Endothelial cell (in vitro differentiated cells): ENCODE measurements around the gene ZNF441. TPM values are rescaled to one million over a fixed set of nuclear protein-coding genes. Genes with fewer than 3 reads are reported as not detected.
"Not testable (repeated sequence)": the region's sequence is repeated elsewhere in the genome, so short reads cannot be mapped to it uniquely, and the experiment has no call there.

Experiments
- DNase-seq: peaks from one replicate; pipeline ENCODE4 v3.0.0; 2021; ENCODE audit warnings: low spot score
- H3K27ac Mint-ChIP-seq: one replicate; pipeline ENCODE4 v1.8.0; 2021; ENCODE audit warnings: mixed read lengths, inconsistent platforms; ENCODE audit not compliant: unreplicated experiment
- H3K27me3 Mint-ChIP-seq: one replicate; pipeline ENCODE4 v1.8.0; 2021; ENCODE audit warnings: mild to moderate bottlenecking, moderate library complexity, mixed read lengths, inconsistent platforms; ENCODE audit not compliant: unreplicated experiment
- H3K36me3 Mint-ChIP-seq: one replicate; pipeline ENCODE4 v1.8.0; 2021; ENCODE audit warnings: mild to moderate bottlenecking, low read depth, mixed read lengths, inconsistent platforms; ENCODE audit not compliant: unreplicated experiment
- H3K4me1 Mint-ChIP-seq: one replicate; pipeline ENCODE4 v1.8.0; 2021; ENCODE audit warnings: mild to moderate bottlenecking, mixed read lengths, inconsistent platforms; ENCODE audit not compliant: unreplicated experiment
- H3K4me3 Mint-ChIP-seq: one replicate; pipeline ENCODE4 v1.8.0; 2021; ENCODE audit warnings: mild to moderate bottlenecking, mixed read lengths, inconsistent platforms; ENCODE audit not compliant: unreplicated experiment
- H3K9me3 Mint-ChIP-seq: one replicate; pipeline ENCODE4 v1.8.0; 2021; ENCODE audit warnings: mixed read lengths, inconsistent platforms; ENCODE audit not compliant: unreplicated experiment
- CTCF ChIP-seq: fragments of 200-600 bp; sonication (generic); IDR thresholded peaks from one replicate; pipeline ENCODE4 v1.5.0; 2021; ENCODE audit warnings: antibody characterized with exemption; ENCODE audit not compliant: unreplicated experiment
- total RNA-seq: library from RNA; stranded (reverse); fragmentation: NEBNext Ultra II Directional; extraction: Animal tissue kit (Norgen Biotek cat#: 25700); gene quantifications from one replicate; pipeline ENCODE4 v1.2.1, GENCODE V29; 2021; ENCODE audit not compliant: unreplicated experiment

Gene ZNF441
- total RNA-seq, 1 donor from 2014 or later = 0.05 TPM

DNA sequence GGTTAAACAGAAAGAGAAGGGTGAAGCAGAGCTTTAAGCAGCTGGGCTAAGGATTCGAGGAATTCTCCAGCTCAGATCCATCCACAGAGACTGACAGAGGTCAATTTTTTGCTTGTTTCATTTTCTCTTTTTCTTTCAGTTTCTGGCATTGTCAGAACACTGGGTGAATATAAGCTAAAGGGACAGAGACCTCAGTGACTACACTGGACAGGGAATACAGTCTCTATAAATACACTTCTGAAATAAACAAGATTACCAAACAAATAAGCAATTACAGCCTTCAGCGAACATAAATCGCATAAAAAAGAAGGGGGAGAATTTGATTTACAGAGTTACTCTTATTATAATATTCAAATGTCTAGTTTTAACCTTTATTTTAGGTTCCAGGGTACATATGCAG is 3.7 kb upstream of the ZNF441 start:
- DNase-seq = no peak
- Mint-ChIP-seq H3K27me3 (peaks cover 2% of the 10 kb centered on the region), H3K36me3 (peaks cover 3% of the 10 kb centered on the region), H3K4me1 (no peaks in the 10 kb centered on the region), H3K4me3 (no peak overlapping the region), H3K9me3 (peaks cover 25% of the 10 kb centered on the region), H3K27ac (no peak overlapping the region)
- no peak for TF ChIP-seq CTCF

- Mint-ChIP-seq H3K36me3 (peaks cover 6% of the 10 kb centered on the region), H3K27me3 (peaks cover 4% of the 10 kb centered on the region), H3K4me1 (no peaks in the 10 kb centered on the region), H3K27ac (no peak overlapping the region), H3K4me3 (no peak overlapping the region), H3K9me3 (peaks cover 29% of the 10 kb centered on the region)
- no peak for DNase-seq
- TF ChIP-seq CTCF = no peak
Measured at GRCh38 chr19:11763611-11764010, 3.2 kb upstream of the ZNF441 start.

DNA sequence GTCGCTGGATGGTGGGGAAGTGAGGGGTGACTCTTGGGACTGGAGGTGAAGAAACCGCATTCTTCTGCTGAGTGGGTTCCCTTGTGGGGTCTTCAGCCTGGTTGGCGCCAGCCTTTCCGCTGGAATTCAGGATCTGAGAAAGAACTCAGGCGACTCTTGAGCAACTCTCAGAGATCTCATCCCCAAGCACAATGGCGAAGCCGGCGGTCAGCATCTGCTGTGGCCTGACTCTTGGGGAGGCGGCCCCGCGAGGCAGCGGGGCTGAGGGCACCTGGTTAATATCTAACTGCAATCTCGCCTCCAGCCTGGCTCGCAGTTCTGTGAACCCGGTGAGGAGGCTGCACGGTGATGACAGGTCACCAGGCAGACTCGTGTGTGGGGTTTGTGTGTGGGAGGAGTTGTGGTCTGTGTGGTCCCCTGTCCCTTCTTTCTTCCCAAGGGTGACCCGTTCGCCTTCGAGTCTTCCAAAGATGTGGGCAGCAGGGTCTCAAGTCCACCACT is 883 bp downstream of the ZNF441 start:
- H3K27ac Mint-ChIP-seq = no peak overlapping the region
- peaks cover 14% of the 10 kb centered on the region for H3K36me3 Mint-ChIP-seq
- H3K9me3 Mint-ChIP-seq = peaks cover 37% of the 10 kb centered on the region
- DNase-seq = no peak
- peaks cover 7% of the 10 kb centered on the region for H3K27me3 Mint-ChIP-seq
- TF ChIP-seq CTCF = no peak
- H3K4me1 Mint-ChIP-seq = no peaks in the 10 kb centered on the region
- H3K4me3 Mint-ChIP-seq = no peak overlapping the region

- peaks cover 46% of the 10 kb centered on the region for H3K9me3 Mint-ChIP-seq
- no peak for DNase-seq
- no peak overlapping the region for H3K27ac Mint-ChIP-seq
- H3K4me3 Mint-ChIP-seq = no peak overlapping the region
- no peak for TF ChIP-seq CTCF
- no peaks in the 10 kb centered on the region for H3K4me1 Mint-ChIP-seq
- H3K27me3 Mint-ChIP-seq = peaks cover 6% of the 10 kb centered on the region
- H3K36me3 Mint-ChIP-seq = peaks cover 14% of the 10 kb centered on the region
Measured at GRCh38 chr19:11769995-11770394, 3.2 kb downstream of the ZNF441 start.

DNA sequence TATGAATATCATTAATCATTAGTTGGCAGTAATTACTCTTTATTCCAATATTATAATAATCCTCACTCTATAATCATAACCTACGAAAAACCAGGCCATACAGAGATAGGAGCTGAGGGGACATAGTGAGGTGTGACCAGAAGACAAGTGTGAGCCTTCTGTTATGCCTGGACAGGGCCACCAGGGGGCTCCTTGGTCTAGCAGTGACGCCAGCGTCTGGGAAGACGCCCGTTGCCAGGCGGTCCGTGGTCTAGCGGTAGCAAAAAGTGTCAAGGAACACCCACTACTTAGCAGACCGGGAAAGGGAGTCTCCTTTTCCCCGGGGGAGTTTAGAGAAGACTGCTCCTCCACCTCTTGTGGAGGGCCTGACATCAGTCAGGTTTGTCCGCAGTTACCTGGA is 4.7 kb downstream of the ZNF441 start:
- not testable (repeated sequence) for H3K27me3 Mint-ChIP-seq, H3K4me1 Mint-ChIP-seq, H3K4me3 Mint-ChIP-seq, DNase-seq, H3K27ac Mint-ChIP-seq
- Mint-ChIP-seq H3K9me3 (peaks cover 48% of the 10 kb centered on the region), H3K36me3 (peaks cover 14% of the 10 kb centered on the region)

GRCh38 chr19:11776669-11777068 is 9.9 kb downstream of the ZNF441 start:
- H3K4me3 Mint-ChIP-seq, H3K36me3 Mint-ChIP-seq, H3K27ac Mint-ChIP-seq: not testable (repeated sequence)

More at GRCh38 chr19:11776669-11777068, 9.9 kb downstream of the ZNF441 start:
- H3K4me1 Mint-ChIP-seq, DNase-seq, H3K27me3 Mint-ChIP-seq: not testable (repeated sequence)
- peaks cover 31% of the 10 kb centered on the region for H3K9me3 Mint-ChIP-seq
